Common myeloid progenitor, CD34-positive (primary cell): ENCODE results near the gene TAF7.
"Not testable (repeated sequence)": the region's sequence is repeated elsewhere in the genome, so short reads cannot be mapped to it uniquely, and the experiment has no call there.

ENCODE experiments used
- CTCF ChIA-PET: fragments of 350-600 bp; sonication (Branson Sonifier 250); formaldehyde crosslinking; loops from one replicate; lab custom pipeline; 2021; ENCODE audit warnings: antibody characterized with exemption; lab: Charles Lee
- POLR2A ChIA-PET: fragments of 350-600 bp; sonication (Branson Sonifier 250); formaldehyde crosslinking; loops from one replicate; lab custom pipeline; 2021; ENCODE audit warnings: antibody characterized with exemption; lab: Charles Lee
- DNase-seq, 3 donors: peaks; one replicate each; pipeline versions ENCODE4 v3.0.0 to v3.0.0-alpha.2; 2013
- H3K27ac ChIP-seq, 2 experiments: 1 replicate in 1 of 2; 2 replicates in 1 of 2; pipeline ENCODE4 v1.7.0; 2013; ENCODE audit warnings: inconsistent platforms in 2 of 2, low read length in 2 of 2, mild to moderate bottlenecking in 2 of 2, low read depth in 1 of 2, moderate library complexity in 1 of 2; ENCODE audit not compliant: severe bottlenecking in 2 of 2, insufficient read depth in 1 of 2, poor library complexity in 1 of 2
- H3K27me3 ChIP-seq, 5 experiments: replicated peaks in 2 of 5; 1 replicate in 3 of 5; 2 replicates in 2 of 5; pipeline versions ENCODE4 v1.6.1 to v1.7.0; 2013; ENCODE audit warnings: low read length in 4 of 5, mild to moderate bottlenecking in 2 of 5, moderate library complexity in 2 of 5, inconsistent platforms in 1 of 5; ENCODE audit not compliant: insufficient read depth in 5 of 5, control insufficient read depth in 4 of 5
- H3K36me3 ChIP-seq, 4 experiments: 1 replicate in 2 of 4; 2 replicates in 2 of 4; pipeline versions ENCODE4 v1.6.1 to v1.7.0; 2013; ENCODE audit warnings: low read length in 3 of 4, control low read depth in 1 of 4, mild to moderate bottlenecking in 1 of 4; ENCODE audit not compliant: control insufficient read depth in 4 of 4, insufficient read depth in 4 of 4
- H3K4me1 ChIP-seq, 4 experiments: 1 replicate in 3 of 4; 2 replicates in 1 of 4; pipeline versions ENCODE4 v1.6.1 to v1.7.1; 2013; ENCODE audit warnings: low read length in 3 of 4, mild to moderate bottlenecking in 3 of 4, control low read depth in 1 of 4, inconsistent platforms in 1 of 4, moderate library complexity in 1 of 4; ENCODE audit not compliant: control insufficient read depth in 4 of 4, insufficient read depth in 4 of 4; ENCODE audit errors: control extremely low read depth in 1 of 4
- H3K4me3 ChIP-seq, 7 experiments: 1 replicate in 4 of 7; 2 replicates in 3 of 7; pipeline versions ENCODE4 v1.5.1 to v1.7.0; 2013; ENCODE audit warnings: mild to moderate bottlenecking in 7 of 7, low read length in 6 of 7, moderate library complexity in 6 of 7, inconsistent platforms in 2 of 7, low read depth in 2 of 7, control low read depth in 1 of 7; ENCODE audit not compliant: insufficient read depth in 4 of 7, control insufficient read depth in 1 of 7; ENCODE audit errors: extremely low read depth in 1 of 7
- H3K9me3 ChIP-seq, 5 experiments: 1 replicate in 4 of 5; 2 replicates in 1 of 5; pipeline versions ENCODE4 v1.6.1 to v1.7.1; 2013; ENCODE audit warnings: low read length in 4 of 5, mild to moderate bottlenecking in 2 of 5, inconsistent platforms in 1 of 5, low read depth in 1 of 5, moderate library complexity in 1 of 5; ENCODE audit not compliant: control insufficient read depth in 4 of 5, insufficient read depth in 2 of 5; ENCODE audit errors: control extremely low read depth in 1 of 5
- WGBS: methylation state at CpG from one replicate; pipeline ENCODE4 v1.1.5; 2013; ENCODE audit not compliant: insufficient coverage; 5-methylcytosine and 5-hydroxymethylcytosine counted together

Gene TAF7

GRCh38 chr5:141340781-141341354 lies 20.3 kb upstream of the TAF7 start:
- H3K4me3 ChIP-seq, DNase-seq, H3K27ac ChIP-seq, H3K36me3 ChIP-seq, H3K4me1 ChIP-seq, POLR2A ChIA-PET: not testable (repeated sequence)
- H3K9me3 ChIP-seq, result peaks cover 21 to 80% (median 47%) of the 10 kb centered on the region in 5 experiments
- H3K27me3 ChIP-seq, result peaks cover 22 to 82% (median 29%) of the 10 kb centered on the region in 5 experiments
- CTCF ChIA-PET, result interaction anchor here (1.4 kb wide), 1 partner anchor 16 kb away, joined by 3 read pairs; no protein-coding TSS in a partner anchor
- 48% methylated on average over 23 of the region's 45 CpGs for WGBS

- POLR2A ChIA-PET, result no interaction called here
Measured at GRCh38 chr5:141338538-141339306, 18.1 kb upstream of the TAF7 start, which contains the start of gene PCDHGA2. Gene PCDHGA2, plus strand, starts transcription at chr5:141338760.

GRCh38 chr5:141332571-141332970 lies 12.0 kb upstream of the TAF7 start:
- DNase-seq, H3K27ac ChIP-seq, H3K36me3 ChIP-seq, POLR2A ChIA-PET, H3K4me1 ChIP-seq, H3K4me3 ChIP-seq: not testable (repeated sequence)
- CTCF ChIA-PET, result interaction anchor here (1.0 kb wide), 2 partner anchors 10 kb away, joined by 3 to 4 read pairs; no protein-coding TSS in a partner anchor
- Histone ChIP-seq H3K27me3 (peaks cover 15 to 71% (median 34%) of the 10 kb centered on the region in 5 experiments), H3K9me3 (peaks cover 18 to 77% (median 39%) of the 10 kb centered on the region in 5 experiments)
- WGBS, result 39% methylated on average over 35 of the region's 39 CpGs

More at GRCh38 chr5:141338538-141339306, 18.1 kb upstream of the TAF7 start, which contains the start of gene PCDHGA2:
- Histone ChIP-seq H3K36me3 (peaks cover 0 to 3% (median 0%) of the 10 kb centered on the region in 4 experiments), H3K27me3 (peaks cover 17 to 76% (median 38%) of the 10 kb centered on the region in 5 experiments), H3K4me3 (peak within 1 kb of the TSS in 5 of 7 experiments; percentile 5 to 60 (median 33)), H3K4me1 (no peaks in the 10 kb centered on the region), H3K9me3 (peaks cover 27 to 74% (median 31%) of the 10 kb centered on the region in 5 experiments), H3K27ac (no peak within 1 kb of the TSS)
- peak; percentile 47 to 79 (median 73) for DNase-seq
- WGBS, result 12% methylated on average over 25 of the region's 27 CpGs
- CTCF ChIA-PET, result interaction anchor here (0.8 to 2.5 kb wide), 8 partner anchors 9 to 219 kb away, joined by 3 to 12 read pairs (median 4); partner anchors contain the start of genes PCDHGA1, PCDHGA10, PCDHGB3 and TAF7

GRCh38 chr5:141330299-141331080 lies 9.9 kb upstream of the TAF7 start, which contains the start of gene PCDHGA1:
Gene PCDHGA1, plus strand, starts transcription at chr5:141330514.
- H3K4me1 ChIP-seq, result no peaks in the 10 kb centered on the region
- H3K27ac ChIP-seq, result no peak within 1 kb of the TSS
- POLR2A ChIA-PET, result no interaction called here
- H3K4me3 ChIP-seq, result peak within 1 kb of the TSS in 1 of 7 experiments; percentile 27
- H3K27me3 ChIP-seq, result peaks cover 15 to 67% (median 24%) of the 10 kb centered on the region in 5 experiments
- peak in 2 of 3 donors; percentile 60 to 68 for DNase-seq
- CTCF ChIA-PET, result interaction anchor here (0.7 to 1.5 kb wide), 4 partner anchors 8 to 21 kb away, joined by 4 to 9 read pairs (median 4); partner anchors contain the start of genes PCDHGA2 and TAF7
- H3K9me3 ChIP-seq, result peaks cover 12 to 70% (median 44%) of the 10 kb centered on the region in 5 experiments
- 27% methylated on average over 12 of the region's 21 CpGs for WGBS
- no peaks in the 10 kb centered on the region for H3K36me3 ChIP-seq

- DNase-seq, result peak in 1 of 3 donors; percentile 20
- H3K27ac ChIP-seq, result no peak overlapping the region
- 81% methylated on average over 8 of the region's 8 CpGs for WGBS
- CTCF ChIA-PET, result interaction anchor here (1.2 to 1.8 kb wide), 4 partner anchors 10 to 236 kb away, joined by 3 to 5 read pairs (median 4); partner anchors contain the start of gene PCDHGA3
- no peaks in the 10 kb centered on the region for H3K36me3 ChIP-seq
- POLR2A ChIA-PET, result no interaction called here
- H3K9me3 ChIP-seq, result peaks cover 4 to 75% (median 50%) of the 10 kb centered on the region in 5 experiments
- no peak overlapping the region for H3K4me3 ChIP-seq
- H3K4me1 ChIP-seq, result no peaks in the 10 kb centered on the region
- H3K27me3 ChIP-seq, result peaks cover 9 to 51% (median 12%) of the 10 kb centered on the region in 5 experiments
Measured at GRCh38 chr5:141328231-141328630, 7.6 kb upstream of the TAF7 start.

GRCh38 chr5:141326088-141326854 lies 5.7 kb upstream of the TAF7 start:
- H3K4me3 ChIP-seq, result peak overlapping the region in 6 of 7 experiments; percentile 32 to 74 (median 54)
- no peak overlapping the region for H3K27ac ChIP-seq
- H3K27me3 ChIP-seq, result peaks cover under 1 to 32% (median 10%) of the 10 kb centered on the region in 5 experiments
- peak; percentile 57 to 83 (median 72) for DNase-seq
- whole genome bisulfite sequencing, result 5% methylated on average over 21 of the region's 27 CpGs
- POLR2A ChIA-PET, result no interaction called here
- H3K9me3 ChIP-seq, result peaks cover 1 to 67% (median 36%) of the 10 kb centered on the region in 5 experiments
- no peaks in the 10 kb centered on the region for H3K4me1 ChIP-seq
- CTCF ChIA-PET, result interaction anchor here (1.2 kb wide), 1 partner anchor 36 kb away, joined by 3 read pairs; no protein-coding TSS in a partner anchor
- H3K36me3 ChIP-seq, result no peaks in the 10 kb centered on the region
